ENCODE results near the gene NLRC5.

- no peak for TF ChIP-seq CTCF (IDR thresholded peaks at IDR 0.05)
- no peak for TF ChIP-seq POLR2A (IDR thresholded peaks at IDR 0.05)
Observed at GRCh38 chr16:57044931-57045693, 55.8 kb downstream of the NLRC5 start.
